ENCODE data around the gene ATP9A. TPM values are rescaled to one million over a fixed set of nuclear protein-coding genes. Genes with fewer than 3 reads are reported as not detected.
"Not testable (repeated sequence)": the region's sequence is repeated elsewhere in the genome, so short reads cannot be mapped to it uniquely, and the experiment has no call there.

The ATP9A gene
- total RNA-seq, 1 donor from 2014 or later: 25.2 TPM

GRCh38 chr20:51570739-51571459, 197.3 kb downstream of the ATP9A start:
- Histone ChIP-seq H3K4me1 (peaks cover 22% of the 10 kb centered on the region), H3K27ac (replicated peaks) (peak overlapping the region; percentile 85), H3K36me3 (no peaks in the 10 kb centered on the region), H3K4me3 (peak overlapping the region; percentile 50), H3K9me3 (replicated peaks) (peaks cover 7% of the 10 kb centered on the region), H3K27me3 (ENCODE audit: low read depth) (no peaks in the 10 kb centered on the region)
- intact Hi-C loops (cut with micrococcal nuclease): no loop called here
- DNase-seq: peak; percentile 60
- TF ChIP-seq CTCF (IDR thresholded peaks at IDR 0.05; ENCODE audit: borderline replicate concordance): no peak

GRCh38 chr20:51569815-51570738, 198.1 kb downstream of the ATP9A start:
- peak; percentile 48 for DNase-seq
- peaks cover 29% of the 10 kb centered on the region for H3K4me1 ChIP-seq
- H3K4me3 ChIP-seq: peak overlapping the region; percentile 50
- no peaks in the 10 kb centered on the region for H3K27me3 ChIP-seq (ENCODE audit: low read depth)
- TF ChIP-seq CTCF (IDR thresholded peaks at IDR 0.05; ENCODE audit: borderline replicate concordance): no peak
- peaks cover 4% of the 10 kb centered on the region for H3K9me3 ChIP-seq (replicated peaks)
- intact Hi-C loops (cut with micrococcal nuclease): no loop called here
- peak overlapping the region; percentile 85 for H3K27ac ChIP-seq (replicated peaks)
- H3K36me3 ChIP-seq: no peaks in the 10 kb centered on the region

GRCh38 chr20:51568533-51568932, 199.7 kb downstream of the ATP9A start:
- H3K27ac ChIP-seq (replicated peaks); H3K36me3 ChIP-seq; H3K4me3 ChIP-seq; H3K27me3 ChIP-seq (ENCODE audit: low read depth); H3K9me3 ChIP-seq (replicated peaks); intact Hi-C loops (cut with micrococcal nuclease); DNase-seq: not testable (repeated sequence)
- H3K4me1 ChIP-seq: peaks cover 39% of the 10 kb centered on the region

DNA sequence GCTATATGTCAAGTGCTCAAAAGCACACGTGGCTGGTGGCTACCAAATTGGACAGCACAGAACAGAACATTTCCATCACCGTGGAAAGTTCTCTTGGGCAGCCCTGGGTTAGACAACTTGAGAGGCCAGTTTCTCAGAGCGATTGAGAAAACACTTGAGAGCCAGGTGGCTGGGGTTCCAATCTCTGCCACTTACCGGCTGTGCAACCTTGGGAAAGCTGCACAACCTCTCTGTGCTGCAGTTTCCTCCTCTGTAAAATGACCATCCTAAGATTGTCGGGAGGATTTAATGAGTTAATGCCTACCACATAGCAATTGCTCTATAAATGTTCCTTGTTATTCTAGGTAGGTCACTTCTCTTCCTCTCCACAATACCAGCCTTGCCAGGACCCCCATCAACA, 200.6 kb downstream of the ATP9A start:
- H3K4me1 ChIP-seq: peaks cover 43% of the 10 kb centered on the region
- no peaks in the 10 kb centered on the region for H3K36me3 ChIP-seq

DNA sequence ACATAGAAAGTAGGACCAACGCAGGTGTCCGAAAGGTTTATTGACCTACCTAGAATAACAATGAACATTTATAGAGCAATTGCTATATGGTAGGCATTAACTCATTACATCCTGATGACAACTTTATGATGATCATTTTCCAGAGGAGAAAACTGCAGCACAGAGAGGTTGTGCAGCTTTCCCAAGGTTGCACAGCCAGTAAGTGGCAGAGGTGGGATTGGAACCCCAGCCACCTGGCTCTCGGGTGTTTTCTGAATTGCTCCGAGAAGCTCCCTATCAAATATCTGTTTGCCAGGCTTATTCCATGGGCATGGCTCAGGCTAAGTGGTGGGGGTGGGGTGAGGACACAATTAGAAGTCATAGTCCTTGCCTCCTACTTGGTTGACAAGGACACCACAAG, 201.6 kb downstream of the ATP9A start:
- Histone ChIP-seq H3K4me1 (peaks cover 54% of the 10 kb centered on the region), H3K9me3 (replicated peaks) (no peaks in the 10 kb centered on the region), H3K36me3 (no peaks in the 10 kb centered on the region), H3K27me3 (ENCODE audit: low read depth) (no peaks in the 10 kb centered on the region), H3K4me3 (no peak overlapping the region), H3K27ac (replicated peaks) (no peak overlapping the region)
- DNase-seq: no peak
- intact Hi-C loops (cut with micrococcal nuclease): no loop called here
- TF ChIP-seq CTCF (IDR thresholded peaks at IDR 0.05; ENCODE audit: borderline replicate concordance): no peak

More for the DNA sequence above, 200.6 kb downstream of the ATP9A start:
- Histone ChIP-seq H3K9me3 (replicated peaks) (no peaks in the 10 kb centered on the region), H3K27me3 (ENCODE audit: low read depth) (no peaks in the 10 kb centered on the region), H3K27ac (replicated peaks) (no peak overlapping the region), H3K4me3 (no peak overlapping the region)
- TF ChIP-seq CTCF (IDR thresholded peaks at IDR 0.05; ENCODE audit: borderline replicate concordance): no peak
- intact Hi-C loops (cut with micrococcal nuclease): no loop called here
- no peak for DNase-seq
